ENCODE data around the gene SCN9A. TPM values are rescaled to one million over a fixed set of nuclear protein-coding genes. Genes with fewer than 3 reads are reported as not detected.
A peak's percentile ranks its signal among the peaks of the same experiment; 100 is the strongest.

The SCN9A gene
- total and polyA plus RNA-seq, 2 of the 4 experiments (the other 2 are of a cell fraction): 40.1 to 135 TPM

DNA sequence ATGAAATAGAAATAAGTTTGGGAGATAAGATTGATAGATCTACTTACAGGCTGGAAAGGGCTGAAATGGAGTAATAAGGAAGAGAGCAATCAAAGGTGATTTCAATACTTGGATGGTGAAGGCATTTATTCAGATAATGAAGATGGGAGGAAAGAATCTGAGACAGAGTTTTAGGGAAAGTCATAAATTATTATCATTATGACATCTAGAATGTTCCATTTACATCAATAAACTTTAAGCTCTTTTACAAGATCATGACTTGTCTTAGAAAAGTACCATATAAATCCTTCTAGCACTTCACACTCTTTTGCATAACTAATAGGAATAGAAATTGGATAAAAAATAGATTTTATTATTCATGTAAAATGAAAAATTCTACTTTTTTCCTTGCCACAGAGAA is 2.2 kb downstream of the SCN9A start:
- H3K4me1 ChIP-seq (ENCODE audit: control insufficient read depth, insufficient read depth, low read length): peaks cover 7% of the 10 kb centered on the region
- no peaks in the 10 kb centered on the region for H4K20me1 ChIP-seq (ENCODE audit: insufficient read depth, low read length)
- ATAC-seq (ENCODE audit: low read depth) (no peak), DNase-seq (no peak)
- no peak overlapping the region for H3K56ac ChIP-seq (ENCODE audit: extremely low read depth, insufficient read depth, low read length)
- peak overlapping the region in 1 of 2 experiments; percentile 64; a peak in 1 of 4 replicates for H4K8ac ChIP-seq (ENCODE audit: low read depth in 2 of 2, low read length in 2 of 2)
- TF ChIP-seq FOS (IDR thresholded peaks at IDR 0.05; ENCODE audit: low read depth, low read length) (no peak), NFE2L2 (IDR thresholded peaks at IDR 0.05; ENCODE audit: low read depth, low read length) (no peak), BHLHE40 (IDR thresholded peaks at IDR 0.05; ENCODE audit: low read depth, low read length) (no peak), RFX5 (IDR thresholded peaks at IDR 0.05; ENCODE audit: low read depth, low read length) (no peak)
- TF ChIP-seq, protein P1, sequence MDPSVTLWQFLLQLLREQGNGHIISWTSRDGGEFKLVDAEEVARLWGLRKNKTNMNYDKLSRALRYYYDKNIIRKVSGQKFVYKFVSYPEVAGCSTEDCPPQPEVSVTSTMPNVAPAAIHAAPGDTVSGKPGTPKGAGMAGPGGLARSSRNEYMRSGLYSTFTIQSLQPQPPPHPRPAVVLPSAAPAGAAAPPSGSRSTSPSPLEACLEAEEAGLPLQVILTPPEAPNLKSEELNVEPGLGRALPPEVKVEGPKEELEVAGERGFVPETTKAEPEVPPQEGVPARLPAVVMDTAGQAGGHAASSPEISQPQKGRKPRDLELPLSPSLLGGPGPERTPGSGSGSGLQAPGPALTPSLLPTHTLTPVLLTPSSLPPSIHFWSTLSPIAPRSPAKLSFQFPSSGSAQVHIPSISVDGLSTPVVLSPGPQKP (IDR thresholded peaks at IDR 0.05; ENCODE audit: borderline replicate concordance, low read depth, low read length): no peak
- H3K9me1 ChIP-seq (ENCODE audit: insufficient read depth, low read length): no peaks in the 10 kb centered on the region; the same call in 1 of the 2 replicates
- no peak overlapping the region for H2BK15ac ChIP-seq (ENCODE audit: low read depth, low read length)
- no peak overlapping the region for H4K91ac ChIP-seq (ENCODE audit: insufficient read depth, low read depth, low read length)
- H3K23ac ChIP-seq (ENCODE audit: low read depth, low read length): no peak overlapping the region; the same call in 1 of the 2 replicates
- H2BK120ac ChIP-seq (ENCODE audit: low read depth, low read length): no peak overlapping the region
- POLR2A ChIA-PET (ENCODE audit: unreplicated experiment): no interaction called here
- H4K5ac ChIP-seq (ENCODE audit: low read depth, low read length): peak overlapping the region; percentile 46; the same call in 1 of the 2 replicates
- no peak overlapping the region for H3K4me3 ChIP-seq (ENCODE audit: insufficient read depth, low read depth, low read length)
- H2AFZ ChIP-seq (replicated peaks; ENCODE audit: low read length, poor library complexity): no peak overlapping the region
- H3K79me1 ChIP-seq (ENCODE audit: low read depth in 1 of 2, low read length in 2 of 2): peaks cover 7 to 28% of the 10 kb centered on the region in 2 experiments
- peak overlapping the region; percentile 80; the same call in 1 of the 2 replicates for H3K4me2 ChIP-seq (ENCODE audit: low read depth, low read length)
- H3K9me3 ChIP-seq (ENCODE audit: control insufficient read depth, insufficient read depth, low read length): no peaks in the 10 kb centered on the region
- BruUV-seq (replicated peaks): no TSS peak
- no peaks in the 10 kb centered on the region for H3K27me3 ChIP-seq (ENCODE audit: control insufficient read depth, insufficient read depth, low read length)
- no peak overlapping the region for H3K9ac ChIP-seq (ENCODE audit: low read depth, low read length)
- dilution Hi-C loops (cut with HindIII; ENCODE audit: low sequenced_read_pairs, unreplicated experiment): no loop called here
- no peak overlapping the region; the same call in 1 of the 2 replicates for H2AK5ac ChIP-seq (ENCODE audit: low read depth, low read length)
- CTCF ChIA-PET: no interaction called here
- H2AK9ac ChIP-seq (replicated peaks; ENCODE audit: low read depth, low read length, poor library complexity): no peak overlapping the region
- H3K14ac ChIP-seq (replicated peaks; ENCODE audit: low read depth, low read length): peak overlapping the region; percentile 73; the same call in 1 of the 2 replicates
- H3K36me3 ChIP-seq (ENCODE audit: control insufficient read depth, insufficient read depth, low read length): no peaks in the 10 kb centered on the region
- H2BK5ac ChIP-seq (ENCODE audit: low read depth, low read length, poor library complexity, severe bottlenecking): peak overlapping the region; percentile 96
- H2BK20ac ChIP-seq (ENCODE audit: low read depth, low read length): no peak overlapping the region
- in situ Hi-C loops (cut with MboI; ENCODE audit: low sequenced_read_pairs): no loop called here
- H3K27ac ChIP-seq (ENCODE audit: insufficient read depth, low read length): no peak overlapping the region
- intact Hi-C loops (cut with micrococcal nuclease): loop anchor here (5.0 kb wide), 1 partner anchor 81 kb away; no protein-coding TSS in a partner anchor
- H3K18ac ChIP-seq (ENCODE audit: low read depth, low read length): peak overlapping the region; percentile 97; the same call in 1 of the 2 replicates
- H3K4ac ChIP-seq (ENCODE audit: low read depth, low read length): no peak overlapping the region; the same call in 1 of the 2 replicates
